NCI-H2171 treated with DMSO at 0.1 percent for 48 hours (cell line): ENCODE measurements around the gene LRCH3.
A peak's percentile ranks its signal among the peaks of the same experiment; 100 is the strongest.

Source experiments
- DNase-seq: peaks from one replicate; lab custom pipeline; 2025; lab: John Stamatoyannopoulos, UW

LRCH3 gene

DNA sequence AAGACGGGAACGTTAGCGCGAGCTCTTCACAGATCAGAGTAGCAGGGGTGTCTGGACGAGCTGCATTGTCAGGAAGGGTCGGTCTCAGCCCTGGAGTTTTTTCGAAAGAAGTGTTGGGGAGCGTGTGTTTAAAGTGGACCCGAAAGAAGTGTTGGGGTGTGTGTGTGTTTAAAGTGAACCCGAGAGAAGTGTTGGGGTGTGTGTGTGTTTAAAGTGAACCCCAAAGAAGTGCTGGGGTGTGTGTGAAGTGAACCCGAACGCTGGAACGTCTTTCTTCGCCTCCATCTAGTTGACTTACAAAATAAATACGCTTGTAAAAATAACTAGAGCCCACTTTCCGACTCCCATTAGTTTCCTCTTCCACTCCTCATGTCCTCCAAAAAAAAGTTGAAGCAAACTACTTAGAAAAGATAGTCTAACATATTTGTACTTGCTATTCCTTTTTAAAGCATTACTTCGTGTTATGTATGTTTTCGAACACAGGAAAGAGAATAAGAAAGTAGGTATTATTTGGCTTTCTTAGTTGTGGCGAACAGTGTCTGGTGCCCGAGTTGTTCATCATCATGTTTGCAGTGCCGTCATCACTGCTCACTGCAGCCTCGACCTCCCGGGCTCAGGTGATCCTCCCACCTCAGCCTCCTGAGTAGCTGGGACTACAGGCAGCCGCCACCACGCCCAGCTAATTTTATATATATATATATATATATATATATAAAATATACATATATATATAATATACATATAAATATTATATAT, 1.0 kb downstream of the LRCH3 start:
- no peak for DNase-seq

- no peak for DNase-seq
These were observed 2.2 kb downstream of the LRCH3 start for GRCh38 chr3:197793247-197793646.

DNA sequence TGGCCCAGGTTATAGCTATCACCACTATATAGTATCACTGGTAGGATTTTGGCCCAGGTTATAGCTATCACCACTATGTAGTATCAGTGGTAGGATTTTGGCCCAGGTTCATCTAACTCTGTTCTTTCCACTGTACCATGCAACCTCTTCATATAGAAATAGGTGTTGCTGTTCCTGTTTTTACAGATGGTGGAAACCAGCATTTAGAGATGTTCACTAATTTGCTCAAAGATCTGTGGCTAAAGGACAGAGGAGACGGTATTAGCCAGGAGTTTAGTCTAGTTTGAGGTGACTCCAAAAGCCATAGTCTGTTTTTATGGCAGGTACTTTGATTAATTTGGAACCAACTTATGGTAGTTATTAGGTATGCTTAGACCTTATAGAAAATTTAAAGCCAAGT, 3.1 kb downstream of the LRCH3 start:
- DNase-seq = no peak

DNA sequence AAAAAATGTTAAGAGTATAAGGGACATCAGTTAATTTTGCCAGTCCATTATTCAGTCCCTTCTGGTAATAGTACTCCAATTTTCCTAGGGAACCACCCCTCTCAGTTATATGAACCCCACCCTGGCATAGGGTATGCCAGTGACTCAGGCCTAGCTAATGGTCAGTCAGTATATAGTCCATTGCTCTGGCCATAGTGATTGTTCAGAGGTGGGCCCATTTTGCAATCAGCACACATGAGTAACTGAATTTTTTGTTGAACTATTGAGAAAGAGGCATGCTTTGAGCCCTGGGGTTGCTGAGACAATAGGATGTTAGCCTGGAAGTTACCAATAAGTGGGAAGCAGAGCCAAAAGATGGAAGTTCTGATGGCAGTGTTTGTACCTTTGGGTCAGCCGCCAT, 4.1 kb downstream of the LRCH3 start:
- DNase-seq = no peak

GRCh38 chr3:197796087-197796486, 5.0 kb downstream of the LRCH3 start:
- no peak for DNase-seq

DNA sequence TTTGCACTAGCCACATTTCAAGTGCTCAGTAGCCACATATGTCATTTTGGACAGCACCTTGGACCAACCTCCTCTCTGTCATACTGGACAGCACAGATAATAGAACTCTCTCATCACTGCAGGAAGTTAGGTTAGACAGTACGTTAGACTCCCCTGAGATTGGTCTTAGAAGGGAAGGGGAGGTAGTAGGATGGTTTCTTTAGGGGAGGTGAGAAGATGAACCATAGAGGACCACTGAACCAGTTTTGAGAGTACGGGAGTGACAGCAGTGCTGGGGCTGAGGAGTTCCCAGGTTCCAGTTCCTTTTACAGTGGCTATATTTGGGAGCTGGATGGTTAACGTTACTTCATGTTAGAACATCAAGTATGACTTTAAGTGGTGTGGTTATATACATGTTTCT, 7.8 kb downstream of the LRCH3 start:
- DNase-seq = no peak

DNA sequence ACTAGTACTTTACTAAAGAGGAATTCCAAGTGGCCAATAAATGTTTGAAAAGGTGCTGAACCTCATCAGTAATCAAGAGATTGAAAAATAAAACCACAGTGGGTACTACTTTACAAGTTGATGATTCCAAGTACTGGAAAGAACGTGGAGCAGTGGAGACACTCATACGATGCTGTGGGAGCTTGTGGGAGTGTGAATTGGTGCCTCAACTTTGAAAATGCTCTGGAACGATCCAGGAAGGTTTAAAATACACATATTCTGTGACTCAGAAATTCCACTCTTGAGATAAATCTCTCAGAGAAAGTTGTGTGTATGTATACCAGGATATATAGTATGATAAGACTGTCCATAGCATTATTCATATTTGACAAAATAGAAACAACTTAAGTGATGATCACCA, 9.3 kb downstream of the LRCH3 start:
- DNase-seq = no peak

GRCh38 chr3:197801891-197802778, 11.1 kb downstream of the LRCH3 start:
- peak; percentile 9 for DNase-seq

DNA sequence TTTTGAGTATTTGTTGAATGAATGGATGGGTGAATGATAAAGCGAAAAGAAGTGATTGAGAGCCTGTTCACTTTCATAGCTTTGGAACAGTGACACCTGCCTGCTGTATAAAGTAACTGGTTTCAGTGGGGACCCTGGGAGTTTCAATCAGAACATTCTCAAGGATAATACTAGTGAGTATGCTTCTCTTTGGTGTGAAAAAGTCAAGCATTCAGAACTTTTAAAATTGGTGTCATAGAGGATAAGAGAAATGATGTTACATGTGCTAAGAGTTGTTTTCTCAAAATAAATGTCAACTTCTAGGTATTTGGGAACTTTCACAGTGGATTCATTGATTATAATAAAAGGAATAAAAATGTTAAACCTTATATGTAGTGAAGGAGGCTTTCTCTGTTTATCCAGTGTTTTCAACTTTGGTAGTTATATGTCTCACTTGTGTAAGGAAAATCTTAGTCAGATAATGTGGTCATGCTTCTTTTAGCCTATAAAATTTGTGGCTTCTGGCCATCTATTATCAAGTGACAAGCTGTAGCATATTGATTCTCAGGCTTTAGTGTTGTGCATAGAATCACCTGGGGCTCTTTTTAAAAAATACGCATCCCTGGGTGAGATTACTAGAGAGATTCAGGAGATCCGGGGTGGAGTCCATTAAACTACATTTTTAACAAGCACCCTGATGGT, 11.9 kb downstream of the LRCH3 start:
- no peak for DNase-seq

- no peak for DNase-seq
These were observed 13.5 kb downstream of the LRCH3 start for GRCh38 chr3:197804511-197804910.

GRCh38 chr3:197807969-197808587, 17.0 kb downstream of the LRCH3 start:
- DNase-seq = no peak

GRCh38 chr3:197809356-197810020, 18.4 kb downstream of the LRCH3 start:
- peak; percentile 16 for DNase-seq

GRCh38 chr3:197810901-197811300, 19.8 kb downstream of the LRCH3 start:
- no peak for DNase-seq

DNA sequence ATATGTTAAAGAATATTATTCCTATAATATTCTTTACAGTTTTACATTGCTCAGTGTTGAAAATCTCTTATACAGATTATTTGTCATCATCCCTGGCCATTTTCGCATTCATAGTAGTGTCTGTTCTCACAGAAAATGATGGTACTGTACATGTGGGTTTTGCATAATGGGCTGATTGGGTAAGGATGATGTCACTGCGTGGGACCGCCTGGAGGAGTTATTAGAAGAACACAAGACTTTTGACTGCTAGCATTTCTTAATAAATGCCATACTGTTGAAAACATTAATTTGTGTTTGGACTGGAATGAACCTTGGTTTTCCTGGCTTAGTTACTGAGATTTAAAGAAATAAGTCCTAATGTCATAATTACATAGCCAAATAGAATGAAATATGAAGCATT, 20.3 kb downstream of the LRCH3 start:
- no peak for DNase-seq

GRCh38 chr3:197814372-197814771, 23.3 kb downstream of the LRCH3 start:
- no peak for DNase-seq

DNA sequence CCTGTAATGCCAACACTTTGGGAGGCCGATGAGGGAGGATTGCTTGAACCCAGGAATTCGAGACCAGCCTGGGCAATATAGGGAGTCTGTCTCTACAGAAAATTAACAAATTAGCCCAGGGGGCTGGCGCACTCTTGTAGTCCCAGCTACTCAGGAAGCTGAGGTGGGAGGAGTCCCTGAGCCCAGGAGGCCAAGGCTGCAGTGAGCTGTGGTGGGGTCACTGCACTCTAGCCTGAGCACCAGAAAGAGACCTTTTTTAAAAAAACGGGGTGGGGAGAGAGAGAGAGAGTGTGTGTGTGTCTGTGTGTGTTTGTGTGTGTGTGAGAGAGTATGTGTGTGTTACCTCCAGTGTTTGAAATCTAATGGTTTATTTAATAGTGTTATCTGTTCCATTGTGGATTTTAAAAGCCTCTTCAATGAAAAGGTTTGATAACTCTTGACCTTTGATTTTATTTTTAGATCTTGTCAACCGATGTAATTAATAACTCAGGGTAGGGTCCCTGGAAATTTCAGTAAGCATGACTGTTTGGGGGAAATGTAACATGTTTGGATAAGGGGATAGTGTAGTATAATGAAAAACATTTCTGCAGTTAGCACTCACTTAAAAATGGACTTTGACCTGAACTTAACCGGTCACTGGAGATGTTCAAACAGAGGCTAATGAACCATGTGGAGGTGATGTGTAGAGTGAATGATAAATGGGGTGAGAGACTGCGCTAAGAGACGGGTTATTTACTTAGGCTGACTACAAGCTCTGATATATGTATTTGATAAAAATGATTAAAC, 29.7 kb downstream of the LRCH3 start:
- no peak for DNase-seq

DNA sequence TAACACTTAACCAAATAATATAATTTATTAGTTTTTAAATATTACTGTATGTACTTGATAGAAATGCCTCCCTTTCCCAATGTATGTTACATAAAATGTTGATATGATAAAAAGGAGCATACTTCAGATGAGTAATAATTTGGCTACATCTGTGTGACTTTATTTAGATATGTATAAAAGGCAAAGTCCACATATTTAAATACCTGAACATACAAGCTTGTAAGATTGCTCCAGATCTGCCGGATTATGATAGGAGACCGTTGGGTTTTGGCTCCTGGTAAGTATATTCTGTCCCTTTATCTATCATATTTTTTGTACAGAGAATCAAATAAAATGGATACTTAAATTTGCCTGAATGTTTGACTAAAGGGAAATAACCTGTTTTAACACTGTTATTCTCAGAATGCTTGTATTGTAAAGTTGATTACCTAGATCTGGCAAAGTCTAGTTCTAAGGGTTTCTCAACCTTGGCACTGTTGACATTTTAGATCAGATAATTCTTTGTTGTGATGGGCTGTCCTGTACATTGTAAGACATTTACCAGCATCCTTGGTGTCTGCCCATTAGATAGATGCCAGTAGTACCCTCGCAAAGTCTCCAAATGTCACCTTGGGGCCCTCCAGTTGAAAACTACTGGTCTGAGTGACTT, 38.5 kb downstream of the LRCH3 start:
- DNase-seq = no peak

DNA sequence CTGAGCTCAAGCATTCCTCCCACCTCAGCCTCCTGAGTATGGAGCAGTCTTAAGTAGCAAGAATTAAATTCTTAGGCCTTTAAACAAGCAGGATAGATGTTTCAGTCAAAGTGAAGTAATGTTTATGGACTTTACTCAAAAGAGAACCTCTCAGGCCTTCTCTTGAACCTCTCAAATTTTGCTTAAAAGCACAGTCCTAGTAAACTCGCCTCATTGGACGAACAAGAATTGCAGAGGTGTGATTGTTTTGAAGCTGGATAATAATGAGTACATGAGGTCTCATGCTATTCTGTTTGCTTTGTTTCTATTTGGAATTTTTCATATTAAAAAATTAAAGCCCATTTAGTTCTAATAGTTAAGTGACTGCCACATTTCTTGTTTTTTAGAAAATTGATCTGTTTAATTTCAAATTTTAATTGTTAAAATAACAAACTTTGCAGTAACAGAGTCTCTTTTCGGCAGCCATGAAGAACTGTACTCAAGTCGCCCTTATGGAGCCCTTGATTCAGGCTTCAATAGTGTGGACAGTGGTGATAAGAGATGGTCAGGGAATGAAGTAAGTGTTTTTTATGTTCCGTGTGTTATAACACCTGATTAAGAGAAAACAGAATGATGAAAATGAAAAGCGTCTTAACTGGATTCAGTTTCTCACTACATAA, 39.4 kb downstream of the LRCH3 start:
- DNase-seq = no peak

GRCh38 chr3:197830967-197831313, 39.9 kb downstream of the LRCH3 start:
- no peak for DNase-seq
